Mammary epithelial cell (primary cell): Measurements from ENCODE around the gene VPS29.

Experiments
- EZH2 ChIP-seq: IDR thresholded peaks from 2 replicates; pipeline ENCODE4 v1.6.1; 2012; ENCODE audit warnings: low read length, inconsistent platforms, borderline replicate concordance
- TF ChIP-seq, protein P1 (sequence below), 2 donors: IDR thresholded peaks in 1 of 2; conservative IDR thresholded peaks in 1 of 2; 2 replicates each; pipeline ENCODE4 v1.5.1; 2011 to 2012; ENCODE audit warnings: inconsistent platforms in 2 of 2, low read length in 2 of 2, mild to moderate bottlenecking in 2 of 2, control low read depth in 1 of 2, low read depth in 1 of 2; ENCODE audit not compliant: insufficient read depth in 1 of 2; ENCODE audit errors: extremely low read depth in 1 of 2

DNA sequence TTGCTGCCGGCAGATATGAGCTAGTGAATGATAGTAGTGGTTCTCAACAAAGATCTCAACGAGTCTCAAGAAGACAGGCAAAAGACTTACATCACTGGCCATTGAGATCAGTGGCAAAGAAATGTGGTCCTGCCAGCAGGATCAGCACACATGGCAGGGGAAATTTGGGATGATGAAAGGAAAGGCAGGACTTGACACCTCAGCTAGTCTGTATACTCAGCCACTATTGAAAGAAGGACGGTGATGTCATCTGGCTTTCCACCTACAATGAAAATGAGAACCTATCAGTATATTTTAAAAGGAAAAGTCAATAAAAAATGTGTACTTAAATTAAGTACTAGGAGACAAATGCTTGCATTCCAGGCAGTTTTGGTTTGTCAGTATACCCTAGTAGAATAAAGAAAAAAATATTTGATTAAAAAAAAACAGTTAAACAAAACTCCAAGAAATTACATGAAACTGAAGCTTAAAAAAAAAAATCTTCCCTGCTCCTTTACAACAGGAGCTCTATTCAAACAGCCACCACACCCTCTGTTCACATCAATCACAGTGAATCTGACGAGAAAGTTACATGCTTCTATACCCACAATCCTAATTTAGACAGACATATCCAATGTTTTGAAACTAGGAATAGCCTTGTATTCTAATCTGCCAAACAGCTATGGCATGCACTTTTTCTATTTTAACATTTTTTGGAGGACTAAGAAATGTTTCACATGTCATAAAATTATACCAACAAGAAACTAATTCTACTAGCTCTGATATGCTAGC is 35.1 kb upstream of the VPS29 start:
- TF ChIP-seq, protein P1, sequence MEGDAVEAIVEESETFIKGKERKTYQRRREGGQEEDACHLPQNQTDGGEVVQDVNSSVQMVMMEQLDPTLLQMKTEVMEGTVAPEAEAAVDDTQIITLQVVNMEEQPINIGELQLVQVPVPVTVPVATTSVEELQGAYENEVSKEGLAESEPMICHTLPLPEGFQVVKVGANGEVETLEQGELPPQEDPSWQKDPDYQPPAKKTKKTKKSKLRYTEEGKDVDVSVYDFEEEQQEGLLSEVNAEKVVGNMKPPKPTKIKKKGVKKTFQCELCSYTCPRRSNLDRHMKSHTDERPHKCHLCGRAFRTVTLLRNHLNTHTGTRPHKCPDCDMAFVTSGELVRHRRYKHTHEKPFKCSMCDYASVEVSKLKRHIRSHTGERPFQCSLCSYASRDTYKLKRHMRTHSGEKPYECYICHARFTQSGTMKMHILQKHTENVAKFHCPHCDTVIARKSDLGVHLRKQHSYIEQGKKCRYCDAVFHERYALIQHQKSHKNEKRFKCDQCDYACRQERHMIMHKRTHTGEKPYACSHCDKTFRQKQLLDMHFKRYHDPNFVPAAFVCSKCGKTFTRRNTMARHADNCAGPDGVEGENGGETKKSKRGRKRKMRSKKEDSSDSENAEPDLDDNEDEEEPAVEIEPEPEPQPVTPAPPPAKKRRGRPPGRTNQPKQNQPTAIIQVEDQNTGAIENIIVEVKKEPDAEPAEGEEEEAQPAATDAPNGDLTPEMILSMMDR (conservative IDR thresholded peaks at IDR 0.05 in 1 of 2, IDR thresholded peaks at IDR 0.05 in 1 of 2; ENCODE audit: extremely low read depth in 1 of 2, insufficient read depth in 1 of 2, low read depth in 1 of 2, low read length in 2 of 2), result no peak
- no peak for TF ChIP-seq EZH2
